Measurements from ENCODE around the gene MRPS5. TPM values are rescaled to one million over a fixed set of nuclear protein-coding genes. Genes with fewer than 3 reads are reported as not detected.

The MRPS5 gene
- total RNA-seq, 3 donors from 2014 or later: 37.4 to 54.4 (median 43.8) TPM

DNA sequence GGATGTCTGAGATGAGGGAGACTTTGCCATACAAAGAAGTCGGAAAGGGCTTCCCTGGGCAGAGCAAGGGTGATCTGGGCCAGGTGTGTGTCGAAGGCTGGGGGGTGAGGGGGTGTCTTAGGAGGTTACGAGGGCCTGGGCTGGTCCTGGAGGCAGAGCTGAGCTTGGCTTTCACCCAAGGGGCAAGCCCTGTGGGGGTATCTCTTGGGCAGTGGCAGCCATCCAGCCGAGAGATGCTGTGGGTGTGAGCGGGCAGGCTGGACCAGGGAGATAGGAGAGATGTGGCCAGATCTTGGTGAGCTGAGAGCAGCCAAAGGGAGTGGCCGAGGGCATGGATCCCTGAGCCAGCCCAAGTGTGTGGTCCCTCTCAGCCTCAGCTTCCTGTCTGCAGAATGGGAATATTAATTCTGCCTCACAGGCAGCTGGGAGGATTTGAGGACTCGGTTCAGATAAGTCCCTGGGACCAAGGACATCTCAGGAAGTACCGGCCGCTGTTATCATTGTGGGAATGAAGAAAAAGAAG lies 63.1 kb downstream of the MRPS5 start:
- DNase-seq (ENCODE audit: low spot score in 2 of 2): peak in 1 of 2 donors; percentile 24
- Histone ChIP-seq H3K4me3 (no peak overlapping the region), H3K36me3 (no peaks in the 10 kb centered on the region), H3K4me1 (no peaks in the 10 kb centered on the region), H3K27ac (no peak overlapping the region), H3K9me3 (no peaks in the 10 kb centered on the region), H3K27me3 (peaks cover 0 to 5% of the 10 kb centered on the region in 2 donors)
- intact Hi-C loops (cut with DNase I; ENCODE audit: low total_unique reads): no loop called here
- TF ChIP-seq, protein P1, sequence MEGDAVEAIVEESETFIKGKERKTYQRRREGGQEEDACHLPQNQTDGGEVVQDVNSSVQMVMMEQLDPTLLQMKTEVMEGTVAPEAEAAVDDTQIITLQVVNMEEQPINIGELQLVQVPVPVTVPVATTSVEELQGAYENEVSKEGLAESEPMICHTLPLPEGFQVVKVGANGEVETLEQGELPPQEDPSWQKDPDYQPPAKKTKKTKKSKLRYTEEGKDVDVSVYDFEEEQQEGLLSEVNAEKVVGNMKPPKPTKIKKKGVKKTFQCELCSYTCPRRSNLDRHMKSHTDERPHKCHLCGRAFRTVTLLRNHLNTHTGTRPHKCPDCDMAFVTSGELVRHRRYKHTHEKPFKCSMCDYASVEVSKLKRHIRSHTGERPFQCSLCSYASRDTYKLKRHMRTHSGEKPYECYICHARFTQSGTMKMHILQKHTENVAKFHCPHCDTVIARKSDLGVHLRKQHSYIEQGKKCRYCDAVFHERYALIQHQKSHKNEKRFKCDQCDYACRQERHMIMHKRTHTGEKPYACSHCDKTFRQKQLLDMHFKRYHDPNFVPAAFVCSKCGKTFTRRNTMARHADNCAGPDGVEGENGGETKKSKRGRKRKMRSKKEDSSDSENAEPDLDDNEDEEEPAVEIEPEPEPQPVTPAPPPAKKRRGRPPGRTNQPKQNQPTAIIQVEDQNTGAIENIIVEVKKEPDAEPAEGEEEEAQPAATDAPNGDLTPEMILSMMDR (IDR thresholded peaks at IDR 0.05): no peak
- TF ChIP-seq POLR2AphosphoS5 (IDR thresholded peaks at IDR 0.05) (no peak), POLR2A (IDR thresholded peaks at IDR 0.05) (no peak)

DNA sequence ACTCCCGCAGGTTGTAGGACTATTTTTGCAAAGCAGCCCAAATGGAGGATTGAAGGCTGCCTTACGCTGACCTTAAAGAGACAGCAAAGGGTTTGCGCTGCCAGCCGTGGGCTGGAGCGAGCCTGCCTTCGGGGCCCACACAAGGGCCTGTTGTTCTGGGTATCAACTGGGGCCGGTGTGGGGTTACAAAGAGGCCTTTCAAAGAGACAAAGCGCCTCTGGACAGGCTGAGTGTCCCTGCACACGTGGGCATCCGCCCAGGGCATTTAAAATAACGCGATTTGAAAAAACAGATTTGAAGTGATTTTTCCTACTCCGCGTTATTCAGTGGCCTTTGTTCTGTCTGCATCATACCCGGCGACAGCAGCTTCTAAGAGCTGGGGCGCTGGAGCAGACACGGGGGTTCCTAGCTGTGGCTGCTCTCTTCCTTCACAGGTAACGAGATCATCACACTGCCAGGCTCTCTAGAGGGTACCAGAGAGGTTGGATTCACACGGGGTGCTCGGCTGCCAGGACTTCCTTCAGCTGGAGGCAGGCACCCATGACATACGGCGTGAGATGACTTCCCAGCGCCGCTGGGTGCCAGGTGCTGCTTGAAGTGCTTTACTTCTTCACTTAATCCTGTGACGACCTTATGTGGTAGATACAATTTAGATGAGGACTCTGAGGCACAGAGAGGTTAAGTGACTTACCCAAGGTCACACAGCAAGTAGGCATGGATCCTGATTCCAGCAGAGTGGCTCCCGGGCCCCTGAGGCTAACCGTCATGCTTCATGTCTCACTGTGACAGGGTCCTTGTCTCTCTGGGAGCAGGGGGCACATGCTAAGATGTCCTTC lies 63.9 kb downstream of the MRPS5 start:
- no peaks in the 10 kb centered on the region for H3K4me1 ChIP-seq
- no peaks in the 10 kb centered on the region for H3K36me3 ChIP-seq
- no peak overlapping the region for H3K27ac ChIP-seq
- intact Hi-C loops (cut with DNase I; ENCODE audit: low total_unique reads): no loop called here
- H3K27me3 ChIP-seq: peaks cover 0 to 5% of the 10 kb centered on the region in 2 donors
- H3K9me3 ChIP-seq: no peaks in the 10 kb centered on the region
- TF ChIP-seq, protein P1 (IDR thresholded peaks at IDR 0.05): no peak
- TF ChIP-seq POLR2A (IDR thresholded peaks at IDR 0.05): no peak
- no peak for TF ChIP-seq POLR2AphosphoS5 (IDR thresholded peaks at IDR 0.05)
- no peak overlapping the region for H3K4me3 ChIP-seq
- peak in 1 of 2 donors; percentile 22 for DNase-seq (ENCODE audit: low spot score in 2 of 2)

DNA sequence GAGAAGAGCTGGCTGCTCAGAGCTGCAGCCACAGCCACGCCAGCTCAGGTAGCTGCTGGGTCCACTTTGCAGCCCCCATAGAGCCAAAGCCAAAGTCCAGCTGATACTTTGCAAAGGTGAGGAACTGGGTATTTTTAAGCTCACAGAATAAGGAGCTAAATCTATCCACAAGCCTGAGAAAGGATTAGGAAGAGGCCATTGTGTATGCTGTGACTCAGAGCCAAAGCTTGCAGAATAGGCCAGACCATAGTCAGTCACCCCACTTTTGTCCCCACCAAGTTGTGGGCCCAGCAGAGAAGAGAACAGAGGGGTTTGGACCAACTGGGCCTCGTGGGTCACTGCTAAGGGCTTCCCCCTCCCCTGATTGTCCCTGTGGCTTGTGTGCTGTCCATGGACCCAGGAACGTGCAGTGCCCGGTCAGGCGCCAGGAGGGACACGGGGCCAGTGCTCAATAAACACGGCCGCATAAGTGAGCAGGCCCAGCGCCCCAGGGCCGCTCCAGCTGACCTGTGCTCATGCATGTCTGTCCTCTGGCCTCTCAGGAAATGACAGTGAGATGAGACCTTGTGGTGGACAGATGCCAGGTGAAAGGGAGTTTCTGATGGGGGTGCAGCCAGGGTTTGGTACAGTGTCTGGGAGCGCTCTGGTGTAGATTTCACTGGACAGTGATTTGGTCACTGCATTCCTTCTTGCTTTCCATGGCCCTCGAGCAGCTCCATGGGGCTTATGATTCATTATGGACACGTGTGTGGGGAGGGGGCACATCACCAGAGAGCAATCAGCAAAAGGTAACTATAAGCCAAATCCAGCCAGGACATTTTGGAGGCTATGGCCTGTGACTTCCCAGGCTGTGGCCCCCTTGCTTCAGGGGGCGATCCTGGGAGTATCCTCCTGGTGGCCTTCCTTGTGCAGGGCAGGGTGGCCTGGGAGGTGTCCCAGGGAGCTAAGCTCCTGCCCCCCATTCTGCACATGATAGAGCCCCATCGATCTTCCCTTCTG lies 64.8 kb downstream of the MRPS5 start:
- H3K27me3 ChIP-seq: peaks cover 0 to 8% of the 10 kb centered on the region in 2 donors
- TF ChIP-seq POLR2A (IDR thresholded peaks at IDR 0.05): no peak
- TF ChIP-seq, protein P1 (IDR thresholded peaks at IDR 0.05): no peak
- no peak for TF ChIP-seq POLR2AphosphoS5 (IDR thresholded peaks at IDR 0.05)
- H3K9me3 ChIP-seq: no peaks in the 10 kb centered on the region
- no peaks in the 10 kb centered on the region for H3K36me3 ChIP-seq
- no peak for DNase-seq (ENCODE audit: low spot score in 2 of 2)
- no peaks in the 10 kb centered on the region for H3K4me1 ChIP-seq
- H3K27ac ChIP-seq: no peak overlapping the region
- no peak overlapping the region for H3K4me3 ChIP-seq
- intact Hi-C loops (cut with DNase I; ENCODE audit: low total_unique reads): no loop called here

DNA sequence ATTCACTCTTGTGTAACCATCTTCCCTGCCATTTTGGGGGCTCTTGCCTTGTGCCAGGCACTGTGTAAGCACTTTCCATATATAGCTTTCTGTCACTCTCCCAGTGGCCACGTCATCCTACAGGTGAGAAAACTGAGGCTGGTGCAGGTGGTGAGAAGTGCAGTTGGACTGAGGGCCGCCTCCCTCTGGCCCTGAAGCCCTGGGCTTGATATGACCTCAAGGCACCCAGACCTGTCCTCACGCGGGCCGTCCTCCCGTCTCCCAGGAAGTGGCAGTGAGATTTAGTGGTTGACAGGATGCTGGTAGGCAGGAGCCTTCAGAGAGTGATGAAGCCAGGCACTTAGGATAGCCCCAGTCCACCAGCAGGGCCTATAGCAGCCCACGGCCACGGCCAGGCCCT lies 65.6 kb downstream of the MRPS5 start:
- DNase-seq (ENCODE audit: low spot score in 2 of 2): no peak

More for the DNA sequence above, 65.6 kb downstream of the MRPS5 start:
- TF ChIP-seq POLR2A (IDR thresholded peaks at IDR 0.05): no peak
- no peak for TF ChIP-seq POLR2AphosphoS5 (IDR thresholded peaks at IDR 0.05)
- TF ChIP-seq, protein P1 (IDR thresholded peaks at IDR 0.05): no peak
- no peak overlapping the region for H3K27ac ChIP-seq
- intact Hi-C loops (cut with DNase I; ENCODE audit: low total_unique reads): no loop called here
- H3K27me3 ChIP-seq: peaks cover 0 to 8% of the 10 kb centered on the region in 2 donors
- no peaks in the 10 kb centered on the region for H3K4me1 ChIP-seq
- no peak overlapping the region for H3K4me3 ChIP-seq
- H3K36me3 ChIP-seq: no peaks in the 10 kb centered on the region
- H3K9me3 ChIP-seq: no peaks in the 10 kb centered on the region

Data from breast epithelium (tissue), 4 donors.